ENCODE measurements around the gene PLP2. TPM values are rescaled to one million over a fixed set of nuclear protein-coding genes. Genes with fewer than 3 reads are reported as not detected.

The PLP2 gene
- total RNA-seq, 6 experiments from 2014 or later = 163 to 214 (median 178) TPM

- no peaks in the 10 kb centered on the region; the same call in 1 of the 2 replicates for H3K36me3 Mint-ChIP-seq (ENCODE audit: low read depth)
- no peak for DNase-seq
- peaks cover 2% of the 10 kb centered on the region for H3K27me3 Mint-ChIP-seq (ENCODE audit: insufficient read depth)
- H3K4me3 Mint-ChIP-seq = peak overlapping the region; percentile 95
- TF ChIP-seq CTCF (IDR thresholded peaks at IDR 0.05) = no peak
- no peak overlapping the region for H3K27ac Mint-ChIP-seq
- peaks cover 13% of the 10 kb centered on the region; the same call in 1 of the 2 replicates for H3K4me1 Mint-ChIP-seq (ENCODE audit: low read depth)
- no peaks in the 10 kb centered on the region for H3K9me3 Mint-ChIP-seq
Observed at GRCh38 chrX:49191574-49192011, 19.9 kb downstream of the PLP2 start.

- DNase-seq = no peak
- peak; percentile 78 for TF ChIP-seq CTCF (IDR thresholded peaks at IDR 0.05)
- no peaks in the 10 kb centered on the region; the same call in 1 of the 2 replicates for H3K36me3 Mint-ChIP-seq (ENCODE audit: low read depth)
- H3K27ac Mint-ChIP-seq = no peak overlapping the region
- H3K27me3 Mint-ChIP-seq (ENCODE audit: insufficient read depth) = peaks cover 2% of the 10 kb centered on the region
- H3K9me3 Mint-ChIP-seq = no peaks in the 10 kb centered on the region
- peaks cover 13% of the 10 kb centered on the region; the same call in 1 of the 2 replicates for H3K4me1 Mint-ChIP-seq (ENCODE audit: low read depth)
- H3K4me3 Mint-ChIP-seq = 0 out of 2 replicates have a peak overlapping the region, but pooled peaks have one; percentile 5
Observed at GRCh38 chrX:49192722-49193328, 21.1 kb downstream of the PLP2 start.

GRCh38 chrX:49193542-49193964, 21.9 kb downstream of the PLP2 start:
- Mint-ChIP-seq H3K4me3 (no peak overlapping the region), H3K4me1 (ENCODE audit: low read depth) (peaks cover 13% of the 10 kb centered on the region; the same call in 1 of the 2 replicates), H3K27me3 (ENCODE audit: insufficient read depth) (peaks cover 2% of the 10 kb centered on the region), H3K36me3 (ENCODE audit: low read depth) (no peaks in the 10 kb centered on the region; the same call in 1 of the 2 replicates), H3K27ac (no peak overlapping the region), H3K9me3 (no peaks in the 10 kb centered on the region)
- no peak for TF ChIP-seq CTCF (IDR thresholded peaks at IDR 0.05)
- no peak for DNase-seq

GRCh38 chrX:49197543-49198087, 25.9 kb downstream of the PLP2 start:
- H3K9me3 Mint-ChIP-seq = no peaks in the 10 kb centered on the region
- H3K27ac Mint-ChIP-seq = no peak overlapping the region
- no peak for DNase-seq
- peaks cover 2% of the 10 kb centered on the region; the same call in 1 of the 2 replicates for H3K27me3 Mint-ChIP-seq (ENCODE audit: insufficient read depth)
- H3K4me1 Mint-ChIP-seq (ENCODE audit: low read depth) = peaks cover 7% of the 10 kb centered on the region; the same call in 1 of the 2 replicates
- no peak for TF ChIP-seq CTCF (IDR thresholded peaks at IDR 0.05)
- H3K36me3 Mint-ChIP-seq (ENCODE audit: low read depth) = no peaks in the 10 kb centered on the region
- no peak overlapping the region for H3K4me3 Mint-ChIP-seq

GRCh38 chrX:49198540-49199314, 27.0 kb downstream of the PLP2 start:
- H3K4me3 Mint-ChIP-seq = no peak overlapping the region
- H3K4me1 Mint-ChIP-seq (ENCODE audit: low read depth) = peaks cover 7% of the 10 kb centered on the region; the same call in 1 of the 2 replicates
- H3K9me3 Mint-ChIP-seq = no peaks in the 10 kb centered on the region

More at GRCh38 chrX:49198540-49199314, 27.0 kb downstream of the PLP2 start:
- H3K27ac Mint-ChIP-seq = no peak overlapping the region
- TF ChIP-seq CTCF (IDR thresholded peaks at IDR 0.05) = no peak
- DNase-seq = no peak
- H3K36me3 Mint-ChIP-seq (ENCODE audit: low read depth) = no peaks in the 10 kb centered on the region
- peaks cover 2% of the 10 kb centered on the region; the same call in 1 of the 2 replicates for H3K27me3 Mint-ChIP-seq (ENCODE audit: insufficient read depth)

Measured in HFFc6 (cell line).